Prostate gland (tissue), 2 donors: ENCODE measurements around the gene OTOP3. TPM values are rescaled to one million over a fixed set of nuclear protein-coding genes. Genes with fewer than 3 reads are reported as not detected.

Source experiments
- DNase-seq: peaks from one replicate; pipeline ENCODE4 v3.0.0-alpha.2; 2019; ENCODE audit warnings: low spot score
- H3K27ac ChIP-seq, 2 donors: fragments of 200-600 bp; sonication (generic); 2 replicates each; pipeline ENCODE4 v1.5.1; 2017 to 2019
- H3K27me3 ChIP-seq: fragments of 200-600 bp; sonication (generic); replicated peaks from 2 replicates; pipeline ENCODE4 v1.5.1; 2019; ENCODE audit not compliant: insufficient read depth
- H3K36me3 ChIP-seq, 2 donors: fragments of 200-600 bp; sonication (generic); 1 replicate in 1 of 2; 2 replicates in 1 of 2; pipeline versions ENCODE4 v1.5.1 to v1.8.1; 2017 to 2019
- H3K4me1 ChIP-seq: fragments of 200-600 bp; sonication (generic); replicated peaks from 2 replicates; pipeline ENCODE4 v1.5.1; 2019
- H3K4me3 ChIP-seq, 2 donors: fragments of 200-600 bp; sonication (generic); 2 replicates each; pipeline ENCODE4 v1.5.1; 2017 to 2019
- H3K9me3 ChIP-seq: fragments of 200-600 bp; sonication (generic); 2 replicates; pipeline ENCODE4 v1.5.1; 2017
- CTCF ChIP-seq, 4 experiments: fragments of 200-600 bp in 2 of 4; fragments of 450-650 bp in 2 of 4; sonication (generic) in 2 of 4; IDR thresholded peaks; 1 replicate in 3 of 4; 2 replicates in 1 of 4; pipeline ENCODE4 v1.5.1; 2016 to 2019; ENCODE audit warnings: antibody characterized with exemption in 4 of 4, mild to moderate bottlenecking in 2 of 4, moderate library complexity in 2 of 4
- POLR2A ChIP-seq: fragments of 450-650 bp; IDR thresholded peaks from one replicate; pipeline ENCODE4 v1.6.1; 2016; ENCODE audit warnings: antibody characterized with exemption, mild to moderate bottlenecking
- POLR2AphosphoS5 ChIP-seq: sonication (generic); formaldehyde crosslinking; IDR thresholded peaks from one replicate; pipeline ENCODE4 v1.6.1; 2017; ENCODE audit warnings: antibody characterized with exemption
- WGBS: methylation state at CpG from one replicate; pipeline ENCODE4 v1.1.5; 2018; 5-methylcytosine and 5-hydroxymethylcytosine counted together
- intact Hi-C: fragments of 100-400 bp; cut with DNase I; formaldehyde crosslinking; loops from one replicate; pipeline ENCODE4 v1.14.2; 2022
- total RNA-seq, 2 donors: library from RNA; depleted of rRNA; stranded (reverse); fragments of >200 nt; gene quantifications; one replicate each; pipeline ENCODE4 v1.1.0, GENCODE V29; 2016

Gene OTOP3
- total RNA-seq, 2 donors from 2014 or later, result not detected

GRCh38 chr17:74971069-74971841, 35.6 kb downstream of the OTOP3 start:
- H3K4me3 ChIP-seq, result peak overlapping the region; percentile 60 to 65
- no peaks in the 10 kb centered on the region for H3K9me3 ChIP-seq
- no peaks in the 10 kb centered on the region for H3K27me3 ChIP-seq
- intact Hi-C loops, result no loop called here
- 86% methylated on average over 8 of the region's 8 CpGs for WGBS
- H3K27ac ChIP-seq, result peak overlapping the region; percentile 74 to 78
- H3K4me1 ChIP-seq, result peaks cover 6% of the 10 kb centered on the region
- DNase-seq, result no peak
- no peak for TF ChIP-seq CTCF (IDR thresholded peaks at IDR 0.05)
- no peak for TF ChIP-seq POLR2AphosphoS5
- no peak for TF ChIP-seq POLR2A
- no peaks in the 10 kb centered on the region for H3K36me3 ChIP-seq

GRCh38 chr17:74971842-74972106, 36.1 kb downstream of the OTOP3 start:
- H3K36me3 ChIP-seq, result no peaks in the 10 kb centered on the region
- H3K27ac ChIP-seq, result peak overlapping the region; percentile 74 to 78
- H3K4me1 ChIP-seq, result peaks cover 6% of the 10 kb centered on the region
- TF ChIP-seq POLR2A (peak; percentile 29), CTCF (IDR thresholded peaks at IDR 0.05) (no peak)
- intact Hi-C loops, result no loop called here
- peak overlapping the region; percentile 60 to 65 for H3K4me3 ChIP-seq
- no peaks in the 10 kb centered on the region for H3K9me3 ChIP-seq
- WGBS, result 33% methylated on average over 9 of the region's 9 CpGs
- DNase-seq, result no peak
- no peaks in the 10 kb centered on the region for H3K27me3 ChIP-seq

GRCh38 chr17:74972107-74972972, 36.6 kb downstream of the OTOP3 start, which contains the start of gene HID1:
HID1 (minus strand) TSS chr17:74972759; CDS start chr17:74972656, 103 bp downstream.
- H3K27me3 ChIP-seq, result no peaks in the 10 kb centered on the region
- H3K4me1 ChIP-seq, result peaks cover 6% of the 10 kb centered on the region
- peak within 1 kb of the TSS; percentile 74 to 78 for H3K27ac ChIP-seq
- no peaks in the 10 kb centered on the region for H3K9me3 ChIP-seq
- WGBS, result 2% methylated on average over 70 of the region's 95 CpGs
- intact Hi-C loops, result no loop called here
- DNase-seq, result peak; percentile 70
- TF ChIP-seq CTCF (IDR thresholded peaks at IDR 0.05), result peak in 1 of 4 experiments; percentile 3
- TF ChIP-seq POLR2AphosphoS5, result peak; percentile 32
- TF ChIP-seq POLR2A, result peak; percentile 57
- no peaks in the 10 kb centered on the region for H3K36me3 ChIP-seq
- peak within 1 kb of the TSS; percentile 60 to 65 for H3K4me3 ChIP-seq

- intact Hi-C loops, result no loop called here
- peak overlapping the region in 1 of 2 donors; percentile 74 for H3K27ac ChIP-seq
- no peak for TF ChIP-seq POLR2A
- no peak for TF ChIP-seq CTCF (IDR thresholded peaks at IDR 0.05)
- TF ChIP-seq POLR2AphosphoS5, result no peak
- H3K9me3 ChIP-seq, result no peaks in the 10 kb centered on the region
- peak overlapping the region; percentile 60 to 65 for H3K4me3 ChIP-seq
- H3K4me1 ChIP-seq, result peaks cover 6% of the 10 kb centered on the region
- no peak for DNase-seq
- WGBS, result 14% methylated on average over 17 of the region's 17 CpGs
- no peaks in the 10 kb centered on the region for H3K27me3 ChIP-seq
- no peaks in the 10 kb centered on the region for H3K36me3 ChIP-seq
Observed at GRCh38 chr17:74972973-74973328, 37.3 kb downstream of the OTOP3 start.
